ENCODE results near the gene ZNF827.
A peak's percentile ranks its signal among the peaks of the same experiment; 100 is the strongest.

The ZNF827 gene

DNA sequence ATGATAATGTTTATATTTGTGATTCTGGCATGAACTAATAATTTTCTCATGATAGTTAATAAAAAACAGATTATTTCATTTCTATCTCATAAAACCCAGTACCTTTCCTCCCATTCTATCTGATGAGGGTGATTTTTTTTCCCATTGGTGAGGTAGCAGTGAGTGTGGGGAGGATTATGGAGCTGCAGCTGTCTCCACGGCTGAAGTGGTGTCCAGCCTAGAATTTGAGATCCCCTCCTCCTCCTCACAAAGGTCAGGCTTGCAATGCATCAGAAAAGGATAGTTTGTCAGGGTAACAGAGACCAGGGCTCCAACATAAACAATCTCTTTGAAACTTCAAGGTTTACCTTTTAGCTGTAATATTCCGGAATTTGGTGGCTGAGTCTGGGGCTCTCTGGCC, 197.8 kb downstream of the ZNF827 start:
- no peak for DNase-seq

DNA sequence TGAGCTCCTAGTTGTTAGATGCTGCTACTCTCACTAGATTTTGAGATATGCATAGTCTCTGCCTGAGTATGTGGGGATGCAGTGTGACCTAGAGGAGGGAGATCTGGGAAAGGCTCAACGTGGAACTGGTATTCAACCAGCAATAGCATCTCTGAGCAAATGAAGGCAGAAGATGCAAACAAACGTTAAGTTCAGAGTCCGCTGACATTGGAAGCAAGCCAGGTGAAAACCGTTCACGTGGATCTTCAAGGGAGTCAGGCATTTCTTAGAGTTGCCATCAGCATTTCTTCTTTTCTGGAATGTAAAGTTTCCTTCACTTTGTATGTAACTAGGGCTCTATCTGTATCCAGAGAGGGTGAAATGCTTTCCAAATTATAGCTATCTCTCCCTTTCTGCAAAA, 198.8 kb downstream of the ZNF827 start:
- no peak for DNase-seq

DNA sequence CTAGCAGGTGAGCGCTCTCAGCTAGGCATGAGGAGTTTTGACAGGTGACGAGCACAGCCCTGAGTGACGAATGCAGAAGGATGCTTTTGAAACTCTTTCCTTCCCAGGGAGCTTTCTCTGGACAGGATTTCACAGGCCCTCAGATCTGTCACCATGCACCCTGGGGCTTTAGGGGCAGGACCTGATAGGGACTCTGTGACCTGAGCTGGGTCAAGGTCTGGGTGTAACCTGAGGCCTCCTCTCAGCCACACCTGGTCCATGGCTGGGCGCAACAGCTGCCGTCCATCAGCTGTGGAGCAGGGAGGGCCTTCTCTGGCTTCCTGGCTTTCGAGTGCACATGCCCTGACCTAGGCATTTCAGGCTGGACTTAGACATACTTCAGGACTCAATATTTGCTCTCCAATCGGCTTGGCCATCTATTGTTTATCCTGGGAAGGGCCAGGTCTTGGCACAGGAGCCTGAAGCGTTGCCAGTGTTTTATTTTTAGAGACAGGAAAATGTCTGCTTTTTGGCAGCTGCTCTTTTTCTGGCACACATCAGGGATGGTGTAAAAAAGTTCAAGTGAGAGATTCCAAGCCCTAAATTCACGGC, 202.3 kb downstream of the ZNF827 start:
- no peak for DNase-seq

DNA sequence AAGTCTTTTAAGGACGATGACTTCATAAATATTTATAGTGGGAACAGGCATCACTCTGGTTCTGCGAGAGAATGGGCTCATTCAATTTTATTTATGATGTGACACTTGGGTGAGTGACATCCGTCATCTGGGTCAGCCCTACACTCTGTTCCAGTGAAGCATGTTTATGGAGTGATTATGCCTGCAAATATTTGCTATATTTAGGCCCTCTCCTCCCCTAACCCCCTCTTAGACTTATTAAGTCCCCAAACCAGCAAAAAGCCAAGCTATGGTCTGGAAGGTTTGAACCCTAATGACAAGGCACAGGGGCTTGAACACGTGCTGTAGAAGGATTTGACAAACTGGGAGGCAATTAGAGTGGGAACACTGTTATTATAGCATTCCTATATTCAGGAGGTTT, 202.8 kb downstream of the ZNF827 start:
- DNase-seq, result no peak

DNA sequence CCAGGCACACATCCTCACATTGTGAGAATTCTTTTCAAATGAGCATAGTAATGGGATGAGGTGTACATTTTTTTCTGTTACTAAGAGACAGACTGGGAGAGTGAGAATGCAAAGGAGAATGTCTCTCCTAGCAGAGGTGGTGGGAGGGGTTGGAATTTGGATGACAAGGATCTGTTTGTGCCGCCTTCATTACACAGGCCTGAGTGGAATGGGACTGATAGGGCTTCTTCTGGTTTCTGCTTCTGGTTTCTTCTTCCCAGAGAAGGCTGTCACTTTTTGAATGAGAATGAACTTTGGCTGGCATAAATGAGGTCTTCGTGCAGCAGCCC, 203.3 kb downstream of the ZNF827 start:
- no peak for DNase-seq

DNA sequence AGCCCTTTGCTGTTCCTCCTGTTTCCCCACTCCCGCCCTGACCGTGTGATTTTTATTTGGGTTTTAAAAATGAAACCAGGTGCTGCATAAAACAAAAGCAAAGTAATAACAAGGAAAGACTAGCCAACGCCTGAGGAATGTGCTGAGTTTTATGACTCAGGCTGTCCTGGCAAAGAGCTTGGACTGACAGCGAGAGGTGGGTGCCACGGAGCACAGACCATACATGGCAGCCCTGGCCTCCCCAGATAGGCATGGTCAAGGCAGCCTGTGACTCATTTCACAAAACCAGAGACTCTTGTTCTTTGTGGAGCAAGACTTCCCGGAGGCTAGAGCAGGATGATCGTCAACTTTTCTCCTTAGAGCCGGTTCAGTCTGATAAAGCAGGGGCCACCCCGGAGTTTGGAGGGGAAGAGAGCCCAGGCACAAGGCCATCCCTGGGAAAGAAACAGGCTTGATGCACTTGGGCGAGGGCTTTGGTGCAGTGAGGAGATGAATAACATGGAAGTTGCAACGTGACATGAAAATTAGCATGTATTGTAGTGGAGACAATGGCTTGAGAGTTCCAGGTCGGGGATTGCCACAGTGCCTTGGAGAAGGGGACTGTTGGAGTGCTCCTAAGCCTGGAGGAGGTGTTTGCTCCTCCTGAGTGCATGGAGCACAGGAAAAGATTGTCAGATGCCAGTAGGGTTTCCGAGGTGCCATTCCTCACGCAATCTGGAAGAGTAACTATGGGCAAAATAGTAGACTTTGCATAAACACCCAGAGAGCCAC, 203.9 kb downstream of the ZNF827 start:
- DNase-seq, result peak; percentile 46

DNA sequence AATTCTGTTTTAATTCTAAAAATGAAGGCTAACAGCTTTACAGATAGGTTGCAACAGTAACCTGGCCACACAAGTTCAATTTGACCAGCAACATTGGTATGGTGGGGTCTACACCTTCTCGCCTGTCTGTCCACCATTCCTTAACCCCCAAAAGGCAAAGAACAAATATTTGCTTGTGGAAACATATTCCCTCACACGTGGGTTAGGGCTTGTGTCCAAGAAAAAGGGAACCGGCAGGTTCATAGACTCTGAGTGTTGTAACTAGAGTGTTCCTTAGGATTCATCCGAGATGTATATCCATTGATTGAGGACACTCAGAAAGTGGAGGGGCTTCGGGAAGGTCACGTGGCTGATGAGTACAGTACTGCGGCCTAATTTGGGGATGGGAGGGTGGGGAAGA, 204.6 kb downstream of the ZNF827 start:
- no peak for DNase-seq

DNA sequence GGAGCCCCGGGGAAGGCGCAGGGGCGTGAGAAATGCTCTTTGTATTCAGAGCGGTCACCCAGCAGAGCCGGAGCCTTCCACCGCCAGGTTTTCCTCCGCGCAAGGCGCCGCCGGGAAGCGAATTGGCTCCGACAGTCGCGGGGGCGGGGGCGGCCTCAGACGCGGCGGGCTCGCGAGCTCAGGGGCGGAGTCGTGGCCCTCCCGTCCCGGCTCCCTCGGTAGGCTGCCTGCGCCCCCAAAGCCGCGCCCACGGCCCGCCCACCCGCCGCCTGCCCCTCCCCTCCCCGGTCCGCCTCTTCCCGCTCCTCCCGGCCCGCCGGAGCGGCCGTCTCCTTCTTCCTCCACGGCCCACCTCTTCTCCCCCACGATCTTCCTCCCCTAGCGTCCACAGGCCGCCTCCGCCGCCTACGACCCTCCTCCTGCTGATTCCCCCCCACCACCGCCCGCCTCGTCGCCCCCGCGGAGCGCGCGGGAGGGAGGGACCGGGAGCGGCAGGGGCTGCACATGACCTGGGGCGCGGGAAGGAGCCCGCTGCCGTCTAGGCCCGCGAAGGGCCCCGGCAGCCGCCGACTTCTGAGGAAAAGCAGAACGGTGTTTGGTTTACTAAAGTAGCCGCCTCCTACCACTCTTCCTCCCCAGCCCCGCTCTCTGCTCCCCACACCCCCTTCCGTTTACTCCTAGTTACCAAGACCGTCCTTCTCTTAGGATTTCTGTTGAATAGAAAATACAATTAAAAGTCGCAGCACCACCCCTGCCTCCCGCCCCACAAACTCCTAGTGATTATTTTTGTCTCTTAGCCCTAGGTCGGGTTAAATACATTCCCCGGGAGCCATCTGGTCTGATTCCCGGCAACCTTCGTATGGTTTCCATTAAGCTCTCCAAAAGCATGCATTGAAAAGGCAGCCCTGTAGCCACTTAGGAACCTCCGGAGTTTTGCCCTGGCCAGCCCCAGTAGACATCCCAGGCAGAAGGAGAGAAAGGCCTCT, 205.4 kb downstream of the ZNF827 start:
- peak; percentile 91 for DNase-seq

DNA sequence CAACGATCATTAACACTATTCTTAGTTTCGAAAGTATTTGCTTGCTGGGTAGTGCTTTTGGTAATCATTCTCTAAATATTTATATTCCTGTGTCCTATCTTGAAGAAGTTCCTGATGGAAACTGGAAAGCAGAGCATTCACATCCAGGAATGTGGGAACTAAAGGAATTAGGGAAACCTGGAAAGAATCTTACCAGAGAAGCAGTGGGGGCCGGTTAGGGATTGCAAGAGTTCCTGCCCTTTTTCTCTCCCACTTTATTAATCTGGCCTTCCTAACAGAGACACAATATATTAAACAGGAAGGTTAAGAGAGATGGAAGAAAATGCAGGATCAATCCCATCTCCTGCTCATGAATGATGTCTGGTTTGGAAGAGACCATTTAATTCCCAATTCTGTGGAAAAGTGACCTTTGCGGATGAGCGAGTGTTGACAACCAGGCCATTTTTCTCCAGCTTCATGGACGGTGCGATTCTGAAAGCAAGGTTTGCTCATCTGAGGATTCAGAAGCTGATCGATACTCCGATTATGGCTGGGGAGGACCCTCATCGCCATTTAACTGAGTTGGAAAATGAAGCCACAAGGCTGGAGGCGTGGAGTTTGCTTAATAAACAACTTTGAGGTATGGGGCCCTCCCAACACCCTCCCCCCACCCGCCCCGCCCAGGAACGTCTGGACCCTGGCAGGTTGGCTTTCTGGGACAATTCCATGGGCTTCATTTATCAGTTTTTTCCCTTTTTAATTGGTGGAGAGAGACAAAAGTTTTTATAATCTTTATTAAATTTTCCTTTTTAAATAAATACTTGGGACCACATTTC, 206.4 kb downstream of the ZNF827 start:
- peak; percentile 47 for DNase-seq

DNA sequence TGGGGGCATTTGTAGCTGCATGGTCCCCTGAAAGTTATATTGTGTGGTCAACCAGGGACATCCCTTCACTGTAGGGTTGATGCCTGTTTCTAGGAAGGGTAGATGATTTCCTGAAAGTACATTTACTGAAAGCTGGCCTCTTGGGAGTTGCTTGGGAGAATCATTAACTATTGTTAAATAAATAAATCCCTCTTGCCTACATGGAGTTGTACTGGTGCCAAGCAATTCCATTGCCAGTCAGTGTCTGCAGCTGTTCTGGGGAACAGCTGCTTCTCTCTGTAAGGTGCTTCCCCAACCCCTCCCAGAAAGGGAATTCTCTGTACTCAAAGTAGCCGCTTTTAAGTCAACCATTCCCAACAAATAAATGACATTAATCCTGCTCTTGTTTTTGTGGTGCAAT, 207.6 kb downstream of the ZNF827 start:
- DNase-seq, result no peak

DNA sequence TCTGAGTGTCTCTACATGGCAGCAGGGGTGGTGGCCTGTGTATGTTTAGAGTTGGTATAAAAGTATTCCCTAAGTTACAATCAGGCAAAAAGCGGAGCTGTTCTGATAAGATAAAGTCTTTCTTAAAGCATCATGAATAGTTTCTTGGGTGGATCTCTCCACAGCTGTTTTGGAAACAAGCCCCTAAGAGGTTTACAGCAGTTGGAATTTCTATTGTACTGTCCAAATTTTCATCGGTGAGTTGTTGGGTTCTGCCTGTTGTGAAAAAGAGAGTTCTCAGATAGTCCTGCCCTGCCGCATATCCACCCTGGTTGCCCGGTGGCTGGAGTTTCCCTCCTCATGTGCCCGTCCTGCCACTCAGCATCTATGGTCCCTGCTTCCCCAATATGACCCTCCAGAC, 208.6 kb downstream of the ZNF827 start:
- no peak for DNase-seq

DNA sequence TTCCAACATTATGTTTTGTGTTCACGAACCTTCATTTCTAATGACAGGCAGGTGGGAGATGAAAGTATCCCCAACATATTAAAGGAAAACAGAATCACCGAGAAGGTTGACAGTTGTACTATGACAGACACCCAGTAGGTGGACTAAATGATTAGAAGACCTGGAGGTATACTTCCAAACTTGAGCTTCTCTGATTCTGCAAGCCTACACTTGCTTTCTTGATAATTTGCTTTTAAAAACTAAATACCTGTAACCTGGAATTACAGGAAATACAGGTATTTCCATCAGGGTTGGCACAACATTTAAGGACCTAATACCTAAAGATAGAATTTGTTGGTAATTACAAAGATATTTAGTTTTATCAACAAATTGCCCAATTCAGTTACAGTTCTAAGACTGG, 215.3 kb downstream of the ZNF827 start:
- DNase-seq, result no peak

DNA sequence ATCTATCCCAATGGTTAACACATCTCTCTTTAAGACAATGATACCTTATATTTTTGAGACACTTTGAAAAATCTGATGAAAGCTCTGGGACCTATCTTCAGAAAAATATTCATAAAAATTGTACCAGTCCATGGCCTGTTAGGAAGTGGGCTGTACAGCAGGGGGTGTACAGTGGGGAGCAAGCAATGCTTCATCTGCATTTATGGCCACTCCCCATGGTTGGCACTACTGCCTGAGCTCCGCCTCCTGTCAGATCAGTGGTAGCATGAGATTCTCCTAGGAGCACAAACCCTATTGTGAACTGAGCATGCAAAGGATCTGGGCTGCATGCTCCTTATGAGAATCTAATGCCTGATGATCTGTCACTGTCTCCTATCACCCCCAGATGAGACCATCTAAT, 216.1 kb downstream of the ZNF827 start:
- DNase-seq, result no peak

DNA sequence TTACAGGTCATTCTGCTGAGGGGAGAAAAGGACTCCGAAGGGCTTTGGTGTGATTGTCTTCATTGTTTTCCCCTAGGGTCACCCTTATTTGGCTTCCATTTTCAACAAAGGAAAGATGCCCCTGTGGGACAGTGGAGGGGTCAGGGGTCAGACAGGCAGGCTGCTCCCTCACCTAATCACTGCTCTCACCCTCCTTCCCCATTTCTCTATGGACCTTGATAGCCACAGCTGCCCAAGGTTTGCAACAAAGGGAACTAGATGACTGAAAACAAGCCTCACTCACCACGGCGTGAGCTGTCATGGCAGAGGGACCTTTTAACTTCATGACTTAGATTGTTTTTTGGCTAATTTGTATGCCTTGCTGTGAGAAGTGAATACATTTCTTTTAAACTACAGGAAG, 218.0 kb downstream of the ZNF827 start:
- DNase-seq, result peak; percentile 43

DNA sequence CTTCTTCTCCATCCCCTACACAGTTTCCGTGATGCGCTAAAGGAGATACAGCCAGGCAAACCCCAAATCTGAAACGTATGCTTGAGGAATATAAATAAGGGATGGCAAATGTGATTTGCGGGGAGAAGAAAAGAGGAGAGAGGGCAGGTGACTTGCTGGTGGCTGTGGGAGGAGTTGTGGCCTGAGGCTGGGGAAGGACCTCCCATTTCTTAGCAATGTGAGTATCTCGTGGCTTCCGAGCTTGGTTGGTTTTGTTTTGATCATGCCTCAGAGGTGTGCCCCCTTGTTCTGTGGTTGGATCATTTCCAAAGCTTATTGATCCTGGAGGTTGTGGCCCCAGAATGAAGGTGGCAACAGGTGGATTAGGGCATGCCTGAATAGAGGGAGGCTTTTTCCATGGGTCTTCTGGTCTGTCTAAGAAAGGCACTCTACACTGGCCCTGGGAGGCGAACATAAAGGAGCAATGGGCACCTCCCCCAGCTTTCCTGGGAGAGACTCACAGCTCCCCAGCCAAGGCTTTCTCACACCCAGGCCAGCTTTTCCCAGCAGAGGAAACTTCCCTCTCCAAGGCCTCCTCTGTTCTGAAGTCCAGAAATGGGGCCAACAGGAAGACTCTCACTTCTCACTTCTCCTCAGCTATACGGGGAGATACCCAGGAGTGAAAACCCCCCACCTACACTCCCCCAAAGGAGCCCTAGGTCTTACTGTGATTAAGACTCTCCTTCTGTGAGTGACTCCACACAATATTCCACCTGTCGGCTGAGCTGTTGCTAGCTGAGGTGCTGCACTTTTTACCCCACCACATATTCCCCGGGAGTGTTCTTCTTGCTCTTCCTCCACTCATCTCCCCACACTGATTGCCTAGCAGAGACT, 218.6 kb downstream of the ZNF827 start:
- DNase-seq, result peak; percentile 68

DNA sequence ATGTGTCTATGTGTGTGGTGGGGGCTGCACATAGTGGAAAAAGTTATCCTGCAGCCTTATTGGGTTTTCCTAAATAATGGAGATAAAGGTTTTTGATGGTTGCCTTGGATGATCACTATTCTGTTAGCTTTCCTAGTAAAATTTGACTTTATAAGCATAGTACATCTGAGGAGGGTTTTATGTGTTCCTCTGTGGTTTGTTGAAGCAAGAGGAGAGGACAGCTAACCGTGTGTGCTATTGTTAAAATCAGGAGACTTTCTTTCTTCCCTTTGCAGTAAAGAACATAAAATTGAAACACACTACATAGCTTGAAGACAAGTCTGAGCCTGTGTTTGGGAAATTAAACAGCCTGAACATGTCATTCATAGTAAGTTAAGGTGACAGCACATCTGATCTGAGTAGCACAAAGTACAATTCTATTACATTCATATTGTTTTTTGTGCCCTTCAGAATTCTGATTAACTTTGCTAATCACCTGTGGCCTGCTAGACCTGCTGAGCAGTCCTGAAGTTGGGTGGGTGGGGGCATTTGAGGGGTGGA, 221.9 kb downstream of the ZNF827 start:
- DNase-seq, result no peak

DNA sequence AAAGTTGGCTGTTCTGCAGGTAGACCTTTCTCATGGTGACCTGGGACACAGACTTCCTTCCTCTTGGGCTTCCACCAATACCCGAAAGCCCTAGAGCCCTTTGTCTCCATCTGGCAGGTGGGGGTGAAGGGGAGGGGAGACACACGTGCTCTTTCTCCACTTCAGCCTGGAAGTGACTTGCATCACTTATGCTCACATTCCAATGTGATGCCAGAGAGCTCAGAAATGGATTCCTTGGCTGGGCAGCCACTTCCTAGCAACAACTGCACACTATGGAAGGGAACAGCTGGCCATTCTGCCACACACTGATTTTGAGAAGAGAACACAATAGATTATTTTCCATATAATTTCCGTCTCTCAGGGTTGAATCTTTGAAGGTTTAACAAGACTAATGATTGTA, 222.4 kb downstream of the ZNF827 start:
- no peak for DNase-seq

DNA sequence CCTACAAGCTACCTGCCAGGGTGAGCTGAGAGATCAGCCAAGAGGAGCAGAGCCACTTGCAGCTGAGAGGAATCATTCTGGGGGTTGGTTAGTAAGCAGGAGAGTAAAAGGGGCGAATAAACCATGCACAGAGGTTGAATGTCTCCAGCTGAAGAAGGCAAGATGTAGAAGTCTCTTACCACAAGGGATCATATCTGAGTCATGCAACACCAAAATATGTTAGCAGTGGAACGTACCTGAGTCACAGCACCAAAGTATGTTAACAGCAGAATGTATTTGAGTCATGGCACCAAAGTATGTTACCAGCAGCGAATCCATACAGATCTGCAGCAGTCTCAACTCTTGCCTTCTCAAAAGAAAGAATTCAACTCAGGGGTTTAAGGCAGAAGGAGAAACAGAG, 228.8 kb downstream of the ZNF827 start:
- peak; percentile 51 for DNase-seq

DNA sequence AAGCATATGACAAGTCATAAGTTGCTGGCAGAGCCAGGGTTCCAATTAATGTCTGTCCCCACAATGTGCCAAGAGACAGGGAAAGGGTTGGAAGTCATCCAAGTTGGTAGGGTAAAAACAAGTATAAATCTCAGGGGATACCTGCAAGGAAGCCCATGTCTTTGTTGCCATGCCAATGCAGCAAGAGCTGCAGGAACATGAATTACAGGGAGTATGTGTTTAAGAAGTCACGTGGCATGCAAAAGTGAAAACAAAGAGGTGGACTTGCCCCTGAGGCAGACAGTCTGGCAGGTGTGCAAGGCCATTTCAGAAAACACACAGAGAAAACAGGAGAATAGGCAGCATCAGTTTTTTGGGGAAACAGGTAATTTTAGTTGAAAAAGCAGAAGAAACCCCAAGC, 229.3 kb downstream of the ZNF827 start:
- no peak for DNase-seq
